Hematopoietic multipotent progenitor cell (in vitro differentiated cells): ENCODE results near the gene BLTP2. TPM values are rescaled to one million over a fixed set of nuclear protein-coding genes. Genes with fewer than 3 reads are reported as not detected.
"Not testable (repeated sequence)": the region's sequence is repeated elsewhere in the genome, so short reads cannot be mapped to it uniquely, and the experiment has no call there.

ENCODE experiments used
- DNase-seq, 3 donors: peaks; one replicate each; pipeline ENCODE4 v3.0.0-alpha.2; 2011 to 2015; ENCODE audit warnings: low read depth in 2 of 3, low spot score in 2 of 3
- total RNA-seq: library from RNA; depleted of rRNA; stranded (reverse); fragments of >200 nt; gene quantifications from one replicate; pipeline ENCODE4 v1.2.3, GENCODE V29; 2012

The BLTP2 gene
- total RNA-seq, 1 donor, result 142 TPM

DNA sequence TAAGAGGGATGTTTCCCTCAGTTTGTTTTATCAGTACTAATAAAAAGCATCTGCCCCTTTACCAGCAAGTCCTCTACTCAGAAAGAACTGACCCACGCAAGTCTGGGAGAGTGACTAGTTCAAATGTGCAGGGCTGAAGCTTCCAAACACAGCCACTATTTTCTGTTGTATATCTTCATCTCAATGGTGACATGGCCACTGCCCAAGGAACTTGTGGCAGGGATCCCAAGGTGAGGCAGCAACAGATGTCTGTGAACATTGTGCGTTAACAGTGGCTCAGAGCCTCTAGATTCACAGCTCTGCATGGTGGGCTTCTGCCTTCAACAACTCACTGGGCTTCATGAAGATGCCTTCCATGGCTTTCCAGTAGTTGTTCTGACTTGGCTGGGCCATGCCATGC lies 3.7 kb upstream of the BLTP2 start:
- no peak for DNase-seq

DNA sequence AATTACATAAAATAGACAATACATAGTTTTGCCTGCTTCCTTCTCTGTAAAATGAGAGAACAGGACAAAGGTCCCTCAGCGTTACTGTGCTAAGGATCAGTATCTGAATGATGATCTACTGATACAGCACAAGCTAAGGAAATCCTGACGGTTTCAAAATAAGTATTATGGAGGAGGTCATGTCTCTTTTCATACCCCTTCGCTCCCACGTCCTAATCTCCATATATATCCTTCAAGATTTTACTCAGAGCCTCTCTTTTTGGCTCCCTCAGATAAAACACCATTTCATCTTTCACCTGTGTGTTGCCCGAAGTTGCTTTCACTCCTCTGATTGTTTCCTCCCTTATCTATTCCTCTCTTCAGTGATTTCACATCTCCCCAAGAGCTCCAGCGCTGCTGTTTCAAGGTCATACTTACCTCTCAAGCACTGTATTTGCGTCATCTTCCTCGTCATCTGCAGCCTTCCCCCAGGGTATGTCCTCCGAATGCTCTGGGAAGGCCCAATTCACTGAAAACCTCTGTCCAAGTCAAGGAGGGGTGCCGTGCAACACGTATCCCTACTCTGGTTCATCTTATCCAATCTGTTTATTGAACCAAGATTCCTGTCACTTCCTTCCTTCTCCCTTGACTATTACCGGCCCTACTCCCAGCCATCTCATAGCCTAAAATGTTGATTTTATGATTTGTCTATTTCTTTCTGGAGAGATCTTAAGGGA lies 1.2 kb upstream of the BLTP2 start:
- no peak for DNase-seq

DNA sequence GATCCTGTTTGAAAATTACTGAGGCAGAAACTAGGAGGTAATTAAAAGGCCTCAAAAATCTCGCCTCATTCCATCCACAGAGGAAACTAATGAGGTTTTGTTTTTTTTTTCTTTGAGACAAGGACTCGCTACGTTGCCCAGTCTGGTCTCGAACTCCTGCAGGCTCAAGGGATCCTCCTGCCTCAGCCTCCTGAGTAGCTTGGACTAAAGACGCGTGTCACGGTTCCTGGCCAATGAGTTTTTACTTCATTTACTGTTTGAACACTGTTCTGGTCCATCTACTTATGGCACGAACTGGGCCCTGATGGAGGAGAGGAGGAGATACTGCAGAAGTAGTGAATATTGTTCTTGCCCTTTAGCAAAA lies 600 bp upstream of the BLTP2 start:
- DNase-seq, result no peak

DNA sequence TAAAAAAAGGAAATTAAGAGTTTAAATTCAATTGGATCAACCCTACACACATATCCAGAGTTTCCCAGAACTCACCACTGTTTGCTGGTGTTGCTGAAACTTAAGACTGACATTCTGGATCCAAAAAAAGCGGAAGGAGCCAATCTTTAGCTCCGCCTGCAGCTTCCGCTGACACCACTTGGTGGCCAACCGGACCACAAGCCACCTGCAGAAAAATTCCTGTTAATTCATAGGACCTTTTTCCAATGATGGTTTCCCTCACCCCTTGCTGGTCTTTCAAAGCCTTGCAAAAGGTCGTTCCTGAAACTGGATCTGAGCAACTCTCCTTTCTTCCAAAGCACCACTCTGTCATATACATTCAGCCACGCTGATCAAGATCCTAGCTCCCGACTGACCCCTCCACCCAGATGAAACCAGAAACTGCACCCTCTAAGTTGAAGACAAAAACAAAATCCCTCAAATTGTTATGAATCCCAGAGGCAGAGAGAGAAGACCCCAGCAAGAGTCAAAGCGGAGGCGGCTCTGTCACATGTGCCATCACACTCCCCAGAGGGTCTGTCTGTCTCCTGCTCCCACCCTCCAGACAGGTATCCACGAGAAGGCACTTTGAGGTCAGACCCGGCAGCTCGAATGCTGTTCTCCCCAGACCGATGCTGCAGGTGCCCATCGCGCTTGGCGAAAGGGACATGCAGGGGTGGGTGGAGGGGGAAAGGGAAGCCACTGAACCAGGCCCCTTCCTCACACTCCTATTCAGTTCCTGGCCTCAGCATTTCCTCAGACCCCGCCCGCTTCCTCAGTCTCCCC lies 773 bp downstream of the BLTP2 start:
- peak in 2 of 3 donors; percentile 63 to 71 for DNase-seq

DNA sequence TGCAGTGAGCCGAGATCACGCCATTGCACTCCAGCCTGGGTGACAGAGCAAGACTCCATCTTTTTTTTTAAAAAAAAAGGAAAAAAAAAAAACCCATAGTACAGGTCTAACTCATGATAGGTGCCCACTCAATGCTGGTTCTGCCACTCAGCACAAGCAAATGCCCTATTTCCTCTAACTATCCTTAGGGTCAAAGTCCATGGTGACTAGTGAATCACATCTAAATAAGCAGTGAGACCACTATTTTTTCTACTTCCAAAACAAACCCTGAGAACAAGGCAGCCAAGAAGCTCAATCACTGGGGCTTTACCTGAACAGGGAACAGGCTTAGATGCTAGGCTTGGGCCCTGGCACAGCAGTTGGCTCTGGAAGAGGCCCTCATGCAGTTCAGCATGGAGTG lies 3.4 kb downstream of the BLTP2 start:
- no peak for DNase-seq

DNA sequence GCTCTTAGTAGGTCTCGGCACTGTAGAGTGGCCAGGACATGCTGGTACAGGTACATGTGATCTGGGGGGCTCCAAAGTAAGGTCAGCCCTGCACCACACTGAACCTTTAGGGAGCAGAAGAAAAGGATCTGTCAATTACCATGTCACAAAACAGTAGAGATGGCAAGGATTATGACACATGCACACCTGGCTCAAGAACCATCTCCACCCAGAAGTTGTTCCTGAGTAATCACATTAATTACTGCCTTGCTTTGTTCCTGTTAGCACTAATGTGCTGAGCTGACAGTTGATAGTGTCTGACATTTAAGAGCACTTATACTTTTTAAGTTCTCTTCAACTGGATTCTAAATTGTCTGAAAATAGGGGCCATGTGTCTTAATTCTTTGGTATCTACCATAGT lies 9.5 kb downstream of the BLTP2 start:
- DNase-seq, result no peak

DNA sequence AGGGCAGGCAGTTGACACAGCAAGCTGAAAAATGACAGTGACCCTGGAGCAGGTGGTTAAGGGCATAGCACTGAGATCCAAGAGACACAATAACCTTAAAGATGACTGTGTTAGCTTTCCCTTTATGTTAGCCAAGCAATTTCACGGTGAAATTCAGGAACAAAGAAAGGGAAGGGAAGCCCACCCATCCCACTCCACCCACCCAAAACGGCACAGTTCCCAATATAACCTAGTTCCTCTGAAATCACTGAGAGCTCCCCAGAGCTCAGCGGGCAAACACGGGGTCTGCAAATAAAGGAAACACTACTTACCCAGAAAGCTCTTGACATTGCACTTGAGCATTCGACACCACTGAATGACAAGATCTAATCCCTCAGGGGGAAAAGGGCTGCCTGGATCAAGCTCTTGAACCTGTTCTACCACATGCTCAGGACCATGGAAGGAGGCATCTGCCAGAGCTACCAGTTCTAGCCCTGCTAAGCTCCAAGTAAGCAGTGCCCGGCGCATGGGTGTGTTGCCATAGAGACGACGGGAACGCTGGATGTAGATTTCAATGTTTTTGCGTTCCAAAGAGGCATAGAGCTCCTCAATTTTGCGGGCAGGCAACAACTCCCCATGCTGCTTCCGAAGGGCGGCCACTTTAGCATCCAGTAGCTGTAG lies 10.6 kb downstream of the BLTP2 start:
- no peak for DNase-seq

DNA sequence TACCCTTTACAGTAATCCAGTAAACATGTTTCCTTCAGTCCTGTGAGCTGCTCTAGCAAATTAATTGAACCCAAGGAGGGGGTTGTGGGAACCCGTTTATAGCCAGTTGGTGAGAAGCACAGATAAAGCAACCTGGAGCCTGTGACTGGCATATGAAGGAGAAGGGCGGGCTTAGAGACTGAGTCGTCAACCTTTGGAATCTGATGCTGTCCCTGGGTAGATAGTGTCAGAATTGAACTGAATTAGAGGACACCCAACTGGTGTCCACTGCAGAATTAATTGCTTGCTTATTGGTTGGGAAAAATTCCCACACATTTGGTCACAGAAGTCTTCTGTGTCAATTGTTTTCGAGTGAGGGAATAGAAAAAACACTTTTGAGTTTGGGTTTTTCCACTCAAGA lies 18.1 kb downstream of the BLTP2 start:
- DNase-seq, result no peak

DNA sequence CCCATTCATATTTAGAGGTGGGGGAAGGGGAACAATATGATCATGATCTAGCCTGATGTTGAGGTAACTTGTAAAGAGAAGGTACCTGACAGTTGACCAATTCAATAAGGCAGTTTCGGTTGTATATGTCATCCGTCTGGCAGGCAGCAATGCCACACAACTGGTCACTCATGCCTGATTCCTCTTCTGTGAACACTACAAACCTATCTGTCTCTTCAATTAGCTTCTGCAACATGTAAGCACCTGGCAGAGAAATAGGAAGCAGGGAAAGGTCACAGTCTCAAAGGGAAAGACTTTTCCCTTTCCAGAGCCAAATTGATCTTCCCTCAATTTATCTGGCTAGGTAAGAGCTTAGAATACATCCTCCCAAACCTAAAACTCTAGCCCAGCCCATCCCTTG lies 20.8 kb downstream of the BLTP2 start:
- DNase-seq, result no peak

DNA sequence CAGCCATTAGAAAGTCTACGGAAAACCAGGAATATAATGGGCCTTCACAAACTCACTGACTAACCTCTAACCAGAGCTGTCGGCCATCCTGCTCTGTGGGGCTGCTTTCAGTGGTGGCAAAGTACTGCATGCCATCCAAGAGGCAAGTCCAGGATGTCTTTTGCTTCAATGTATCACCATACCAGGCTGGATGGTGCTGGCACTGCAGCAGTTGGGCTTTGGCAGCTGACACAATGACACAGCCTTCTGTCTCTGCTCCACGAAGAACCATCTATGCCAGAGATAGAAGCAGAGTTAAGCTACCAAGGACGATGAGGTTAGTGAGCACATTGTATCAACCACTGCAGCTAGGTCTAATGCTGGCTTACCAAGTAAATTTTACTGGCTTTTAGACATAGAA lies 21.3 kb downstream of the BLTP2 start:
- no peak for DNase-seq

DNA sequence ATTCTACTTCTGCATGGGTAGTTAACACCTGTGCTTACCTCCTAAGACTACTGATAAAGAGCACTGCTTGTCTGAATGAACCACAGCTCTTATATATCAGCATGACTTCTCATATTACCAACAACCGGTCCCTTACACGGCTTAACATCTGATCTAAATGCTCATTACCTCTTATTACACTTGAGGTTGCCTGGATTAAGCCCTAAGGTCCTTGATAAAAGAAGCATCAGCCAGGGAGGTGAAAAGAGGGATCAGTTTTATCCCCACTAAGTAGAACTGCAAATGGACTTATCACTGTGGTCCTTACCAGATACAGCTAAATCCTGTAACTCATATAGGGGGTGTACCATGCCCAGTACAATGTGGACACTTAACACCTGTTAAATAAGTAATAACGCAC lies 22.8 kb downstream of the BLTP2 start:
- DNase-seq, result no peak

DNA sequence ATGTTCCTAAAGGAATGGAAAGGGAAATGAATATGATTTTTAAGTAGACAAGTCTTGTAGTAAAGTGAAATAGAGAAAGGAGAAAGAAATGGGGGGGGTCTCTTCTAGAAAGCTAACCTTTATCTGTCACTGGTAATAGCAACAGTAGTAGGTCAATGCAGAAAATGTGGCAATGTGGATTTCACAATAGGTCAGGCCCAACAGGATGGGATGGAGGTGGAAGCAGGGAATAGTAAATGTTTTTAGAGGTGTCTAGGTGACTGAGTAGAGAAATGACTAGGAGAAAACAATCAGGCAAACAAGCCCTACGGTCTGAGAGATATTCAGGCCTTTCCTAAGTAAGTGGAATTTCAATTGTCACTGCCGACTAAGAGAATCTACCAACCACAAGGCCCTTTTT lies 24.9 kb downstream of the BLTP2 start:
- no peak for DNase-seq

DNA sequence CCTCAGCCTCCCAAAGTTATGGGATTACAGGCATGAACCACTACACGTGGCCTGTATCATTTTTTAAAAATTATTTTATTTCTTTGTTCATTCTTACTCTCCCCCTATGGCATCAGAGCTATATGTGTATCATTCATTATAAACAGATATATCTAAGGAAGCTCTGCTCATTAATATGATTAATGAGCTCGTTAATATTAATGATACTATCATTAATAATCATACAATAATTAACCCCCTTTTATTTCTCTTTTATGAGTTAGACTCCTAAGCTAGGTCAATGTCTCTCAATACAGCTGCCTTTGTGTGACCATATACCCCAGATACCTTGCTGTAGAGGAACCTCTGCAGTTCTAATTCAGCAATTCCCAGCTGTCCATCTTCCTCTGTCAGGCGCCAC lies 26.5 kb downstream of the BLTP2 start:
- no peak for DNase-seq

DNA sequence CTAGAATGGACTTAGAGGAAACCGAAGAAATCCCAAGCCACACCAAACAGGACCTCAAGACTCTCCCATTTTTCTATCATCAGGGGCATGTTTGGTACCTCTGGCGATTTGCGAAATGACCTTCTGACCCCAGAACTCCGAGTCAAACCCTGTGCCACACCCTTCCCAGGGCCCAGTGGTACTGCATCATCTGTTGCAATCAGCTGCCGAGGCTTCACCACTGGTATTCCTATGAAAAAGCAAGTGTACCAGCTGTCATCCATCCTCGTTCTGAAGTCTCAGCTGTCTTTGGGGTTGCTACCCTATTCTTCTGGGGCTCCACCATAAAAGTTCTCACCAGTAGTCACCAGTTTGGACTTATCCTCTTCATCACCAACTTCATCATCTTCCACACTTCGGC lies 28.7 kb downstream of the BLTP2 start:
- no peak for DNase-seq

DNA sequence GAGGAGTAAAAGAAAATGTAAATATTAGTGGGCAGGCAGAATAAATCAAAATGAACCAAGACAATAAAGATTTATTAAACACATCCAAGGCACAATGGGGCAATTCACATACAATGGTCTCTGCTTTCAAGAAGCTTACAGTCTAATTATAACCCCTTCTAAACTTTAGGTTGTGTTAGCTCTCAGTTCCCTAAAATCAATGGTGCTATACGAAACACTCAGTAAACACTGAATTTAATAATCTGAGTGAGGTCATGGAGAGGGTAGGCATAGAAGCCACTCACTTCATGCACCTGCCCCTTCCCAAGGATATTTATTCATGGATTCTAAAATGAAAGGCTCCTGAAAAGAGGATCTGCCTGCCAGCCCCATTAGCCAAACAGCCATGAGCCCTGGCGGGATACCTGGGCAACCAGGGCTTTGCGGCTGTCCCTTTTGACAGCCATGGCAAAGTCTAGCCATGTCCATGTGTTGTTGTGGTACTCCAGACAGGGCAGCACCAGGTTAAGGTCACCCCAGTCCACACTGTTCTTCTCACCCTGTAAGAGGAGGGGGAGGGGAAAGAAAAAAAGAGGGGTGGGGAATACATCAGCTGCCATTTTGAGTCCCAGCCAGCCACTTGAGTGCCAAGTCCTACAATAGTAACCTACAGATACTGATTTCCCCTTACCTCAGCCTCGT lies 29.6 kb downstream of the BLTP2 start:
- DNase-seq, result no peak

DNA sequence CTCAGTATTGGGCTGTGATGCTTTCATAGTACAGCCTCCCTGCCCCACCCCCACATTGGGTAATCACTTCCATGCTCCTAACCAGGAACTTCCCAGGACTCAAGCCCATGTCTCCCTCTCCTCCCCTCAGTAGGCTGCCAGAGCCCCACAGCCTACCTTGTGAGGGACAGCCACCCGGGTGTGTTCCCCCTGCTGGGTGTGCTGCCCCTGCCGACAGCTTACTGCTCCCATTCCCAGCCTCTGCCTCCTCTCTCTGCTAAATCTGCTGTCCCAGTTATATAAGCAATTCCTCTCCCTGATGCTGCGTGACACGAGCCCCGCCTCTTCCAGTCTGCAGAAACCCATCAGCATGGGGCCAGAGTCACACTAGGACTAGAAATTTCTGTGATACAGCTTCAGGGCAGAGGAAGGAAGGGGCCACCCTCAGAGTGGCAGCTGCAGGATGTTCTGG lies 31.0 kb downstream of the BLTP2 start, which contains the start of gene RSKR:
Gene RSKR, minus strand, starts transcription at position 255 of the 451 bp plus-strand sequence. Its CDS starts 24 bp downstream, at position 231.
- peak in 2 of 3 donors; percentile 48 to 77 for DNase-seq

DNA sequence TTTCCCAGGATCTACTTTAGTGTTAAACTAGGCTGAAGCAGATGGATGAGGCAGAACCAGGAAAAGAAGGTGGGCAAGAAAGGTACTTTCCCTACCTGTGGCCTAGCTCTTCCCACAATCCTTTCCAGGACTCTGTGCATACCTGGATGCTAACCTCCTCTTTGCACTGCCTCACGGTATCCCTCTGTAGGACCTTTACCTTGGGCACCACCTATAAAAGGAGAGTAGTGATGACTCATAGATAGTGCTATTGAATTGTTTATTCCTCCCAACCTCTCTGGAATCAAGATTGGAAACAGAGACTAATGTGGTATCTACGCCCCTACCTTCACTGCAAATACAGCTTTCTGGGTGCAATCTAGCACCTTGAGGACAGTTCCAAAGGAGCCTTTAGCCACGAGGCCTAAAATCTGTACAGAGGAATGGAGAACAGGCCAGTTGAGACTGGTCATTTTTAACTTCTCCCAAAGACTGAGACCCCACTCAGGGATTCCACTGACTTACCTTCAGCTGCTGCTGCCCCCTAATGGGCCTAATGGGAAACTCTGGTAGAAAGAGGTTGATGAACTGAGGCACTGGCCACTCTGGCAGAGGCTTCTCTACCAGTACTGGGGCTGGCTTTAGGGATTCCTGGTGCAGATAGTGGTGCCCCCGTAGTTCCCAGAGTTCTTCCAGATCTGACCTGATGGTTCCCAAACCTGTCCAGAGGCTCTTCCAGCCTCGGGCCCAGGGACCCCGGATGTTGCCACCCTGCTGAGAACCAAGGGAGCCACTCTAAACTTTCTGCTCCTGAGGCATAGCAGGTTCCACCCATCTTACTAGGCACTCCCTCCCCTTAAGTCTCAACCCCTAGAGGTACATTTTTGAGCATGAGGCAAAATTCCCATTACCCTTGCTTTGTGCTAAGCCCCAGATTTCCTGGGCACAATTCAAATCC lies 31.8 kb downstream of the BLTP2 start:
- DNase-seq, result peak in 1 of 3 donors; percentile 56

DNA sequence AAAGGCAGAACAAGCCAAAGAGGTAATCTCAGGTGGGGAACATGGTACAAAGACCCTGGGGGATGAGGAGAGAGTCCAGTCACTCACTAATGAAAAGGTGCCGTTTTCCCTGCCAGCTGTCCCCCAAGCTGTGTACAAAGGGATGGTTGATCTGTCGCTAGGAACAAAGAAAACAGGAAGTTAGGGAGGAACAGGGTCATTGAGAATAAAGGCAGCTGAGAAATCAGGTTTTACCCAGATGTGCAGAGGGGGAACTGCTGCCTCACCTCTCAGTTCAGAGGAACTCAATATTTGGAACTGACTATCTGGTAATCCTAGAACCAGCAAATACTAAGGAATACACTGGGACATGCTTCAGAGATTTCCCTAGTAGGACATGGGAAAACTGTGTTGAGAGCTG lies 32.4 kb downstream of the BLTP2 start:
- DNase-seq, result peak in 1 of 3 donors; percentile 23

DNA sequence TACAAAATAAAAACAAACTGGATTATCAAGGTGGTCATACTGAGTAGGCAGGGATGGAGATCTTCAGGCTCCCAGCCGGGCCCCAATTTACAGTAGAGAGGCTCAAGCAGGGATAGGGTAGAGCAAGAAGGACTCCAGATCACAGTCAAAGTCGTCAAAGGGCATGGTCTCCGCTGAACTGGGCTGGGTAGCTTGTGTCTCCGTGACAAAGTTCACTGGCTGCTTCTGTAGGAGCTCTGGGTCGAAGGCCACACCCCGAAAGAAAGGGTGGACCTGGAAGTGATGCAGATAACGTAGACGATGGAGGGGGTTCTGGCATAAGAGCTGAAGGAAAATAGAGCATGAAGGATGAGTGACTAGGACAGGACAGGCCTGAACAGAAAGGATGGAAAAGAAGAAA lies 34.6 kb downstream of the BLTP2 start:
- no peak for DNase-seq

DNA sequence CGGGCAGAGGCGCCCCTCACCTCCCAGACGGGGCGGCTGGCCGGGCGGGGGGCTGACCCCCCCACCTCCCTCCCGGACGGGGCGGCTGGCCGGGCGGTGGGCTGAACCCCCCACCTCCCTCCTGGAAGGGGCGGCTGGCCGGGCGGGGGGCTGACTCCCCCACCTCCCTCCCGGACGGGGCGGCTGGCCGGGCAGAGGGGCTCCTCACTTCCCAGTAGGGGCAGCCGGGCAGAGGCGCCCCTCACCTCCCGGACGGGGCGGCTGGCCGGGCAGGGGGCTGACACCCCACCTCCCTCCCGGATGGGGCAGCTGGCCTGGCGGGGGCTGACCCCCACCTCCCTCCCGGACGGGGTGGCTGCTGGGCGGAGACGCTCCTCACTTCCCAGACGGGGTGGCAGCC lies 40.9 kb downstream of the BLTP2 start:
- DNase-seq, result not testable (repeated sequence)
